Peyer's patch (tissue), 4 donors: Measurements from ENCODE around the gene TIAM2.

ENCODE experiments used
- CTCF ChIP-seq, 6 experiments: fragments of 450-650 bp in 4 of 6; fragments of 200-600 bp in 2 of 6; sonication (generic) in 1 of 6; IDR thresholded peaks; one replicate each; pipeline ENCODE4 v1.5.1; 2017 to 2019; ENCODE audit warnings: antibody characterized with exemption in 6 of 6, mild to moderate bottlenecking in 3 of 6, moderate library complexity in 1 of 6
- POLR2A ChIP-seq, 2 donors: fragments of 450-650 bp; IDR thresholded peaks; one replicate each; pipeline ENCODE4 v1.5.1; 2017; ENCODE audit warnings: antibody characterized with exemption in 2 of 2, mild to moderate bottlenecking in 2 of 2, moderate library complexity in 2 of 2

- no peak for TF ChIP-seq CTCF (IDR thresholded peaks at IDR 0.05)
- TF ChIP-seq POLR2A (IDR thresholded peaks at IDR 0.05) = no peak
These were observed 250.7 kb downstream of the TIAM2 start for GRCh38 chr6:155245831-155246230.
